GM19238 (cell line): ENCODE data around the gene SKP1.
"Not testable (repeated sequence)": the region's sequence is repeated elsewhere in the genome, so short reads cannot be mapped to it uniquely, and the experiment has no call there.

Experiments
- DNase-seq: peaks from one replicate; pipeline ENCODE4 v3.0.0; 2011; ENCODE audit warnings: low spot score; ENCODE audit not compliant: insufficient read length

SKP1 gene

DNA sequence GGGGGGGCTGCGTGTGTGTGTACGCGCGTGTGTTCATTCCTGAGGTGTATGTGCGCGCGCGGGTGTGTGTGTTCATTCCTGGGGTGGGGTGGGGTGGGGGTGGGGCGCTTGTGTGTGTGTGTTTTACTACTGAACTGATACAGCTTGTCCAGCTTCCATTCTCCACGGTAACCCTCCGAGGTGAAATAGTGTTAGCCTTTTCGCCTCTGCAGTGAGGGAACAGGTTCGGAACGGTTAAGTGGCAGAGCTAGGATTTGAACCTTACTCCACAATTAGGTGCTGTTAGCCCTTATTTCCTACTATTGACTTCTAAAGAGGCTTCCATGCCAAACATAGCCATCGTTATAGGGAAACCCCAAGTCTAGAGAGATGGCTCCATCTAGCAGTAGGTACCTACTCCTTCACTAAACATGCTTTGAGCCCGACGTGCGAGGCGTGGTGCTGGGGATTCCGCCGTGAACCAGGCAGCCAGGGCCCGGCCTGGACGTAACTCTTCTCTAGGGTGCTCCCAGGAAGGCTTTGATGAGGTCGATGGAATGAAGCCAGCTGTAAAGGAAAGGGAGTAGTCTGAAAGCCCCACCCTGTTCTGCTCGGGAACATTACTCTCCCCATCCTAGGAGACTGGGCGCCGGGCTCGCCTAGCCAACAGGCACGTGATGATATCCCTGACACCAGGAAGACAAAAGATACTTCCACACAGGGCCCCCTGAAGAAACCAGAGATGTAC is 782 bp upstream of the SKP1 start:
- peak; percentile 16 for DNase-seq

DNA sequence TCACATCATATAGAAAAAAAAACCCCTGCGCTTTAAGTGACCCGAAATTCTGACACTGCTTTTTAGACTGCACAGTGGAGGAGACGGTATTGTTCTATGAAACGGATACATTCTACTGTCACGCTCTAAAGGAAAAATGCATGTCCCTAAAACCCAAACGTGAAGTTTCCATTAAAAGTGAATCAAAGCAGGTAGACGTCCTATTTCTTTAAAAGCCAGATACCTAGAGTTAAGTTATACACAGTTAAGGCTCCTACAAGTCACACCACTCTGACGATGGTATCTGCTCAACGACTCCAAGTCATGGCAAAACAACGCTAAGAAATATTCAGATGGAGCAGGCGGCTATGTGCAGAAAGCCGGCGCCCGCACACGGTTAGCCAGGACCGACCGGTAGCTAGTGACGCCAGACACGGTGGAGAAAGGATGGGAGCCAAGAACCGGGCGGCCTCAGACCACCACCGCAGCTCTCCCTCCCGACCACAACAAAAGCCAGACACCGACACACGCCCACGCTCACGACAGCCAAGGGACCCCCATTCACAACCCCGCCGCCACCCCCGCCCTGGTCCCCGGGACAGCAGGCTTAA is 734 bp downstream of the SKP1 start:
- peak; percentile 7 for DNase-seq

DNA sequence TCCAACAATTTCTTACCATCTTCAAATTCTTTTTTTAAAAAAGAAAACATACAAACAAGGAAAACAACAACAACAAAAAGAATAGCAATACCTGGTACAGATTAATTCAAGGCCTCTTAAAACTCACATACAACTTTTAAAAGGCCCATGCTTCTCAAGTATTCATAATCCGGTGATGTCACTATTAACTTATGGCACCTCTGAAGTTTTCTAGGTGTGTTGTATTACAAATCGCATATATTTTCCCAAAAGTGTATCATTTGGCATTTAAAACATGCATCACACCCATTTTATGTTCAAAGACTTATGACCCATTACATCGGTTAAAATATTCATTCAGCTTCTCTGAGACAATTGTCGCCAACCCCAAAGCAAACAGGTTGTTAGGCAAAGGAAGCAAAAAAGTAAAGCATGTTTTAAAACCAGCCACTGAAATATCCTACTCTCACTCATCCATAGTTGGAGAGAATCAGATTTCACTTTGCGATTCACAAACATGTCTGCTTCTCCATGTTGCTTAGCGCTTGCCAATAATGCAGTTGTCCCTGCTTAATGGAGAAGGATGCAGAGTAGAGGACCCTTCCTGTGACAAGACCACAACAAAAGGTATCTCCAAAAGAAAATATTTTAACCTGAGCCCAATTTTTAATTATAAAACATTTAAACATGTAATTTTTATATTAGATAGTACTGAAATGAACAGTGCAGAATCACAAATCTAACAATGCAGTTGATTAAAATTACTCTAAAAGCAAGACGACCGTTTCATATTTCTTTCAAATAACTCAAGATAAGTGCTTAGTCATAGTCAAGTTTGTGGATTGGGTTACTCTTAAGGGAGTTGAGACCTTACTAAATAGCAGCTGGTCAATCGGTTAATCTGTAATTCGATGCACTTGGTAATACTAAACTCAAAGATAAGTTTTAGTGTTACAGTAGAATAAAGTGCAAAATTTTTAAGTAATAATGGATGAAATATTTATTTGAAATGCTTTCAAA is 1.6 kb downstream of the SKP1 start:
- no peak for DNase-seq

DNA sequence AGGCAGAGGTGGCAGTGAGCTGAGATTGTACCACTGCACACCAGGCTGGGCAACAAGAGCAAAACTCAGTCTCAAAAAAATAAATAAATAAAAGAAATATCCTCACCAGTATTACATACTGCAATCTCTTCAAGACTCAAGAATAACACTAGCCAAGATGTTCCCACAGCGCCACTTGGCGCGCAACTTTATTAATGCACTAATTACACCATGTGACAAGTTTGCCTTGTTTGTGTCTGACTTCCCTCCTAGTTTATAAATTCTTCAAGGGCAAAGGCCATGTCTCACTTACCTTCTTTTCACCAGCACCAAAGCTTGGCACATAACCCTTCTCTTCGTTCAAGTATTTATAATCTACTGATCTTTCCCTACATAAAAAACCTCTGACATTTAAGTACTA is 4.8 kb downstream of the SKP1 start:
- no peak for DNase-seq

DNA sequence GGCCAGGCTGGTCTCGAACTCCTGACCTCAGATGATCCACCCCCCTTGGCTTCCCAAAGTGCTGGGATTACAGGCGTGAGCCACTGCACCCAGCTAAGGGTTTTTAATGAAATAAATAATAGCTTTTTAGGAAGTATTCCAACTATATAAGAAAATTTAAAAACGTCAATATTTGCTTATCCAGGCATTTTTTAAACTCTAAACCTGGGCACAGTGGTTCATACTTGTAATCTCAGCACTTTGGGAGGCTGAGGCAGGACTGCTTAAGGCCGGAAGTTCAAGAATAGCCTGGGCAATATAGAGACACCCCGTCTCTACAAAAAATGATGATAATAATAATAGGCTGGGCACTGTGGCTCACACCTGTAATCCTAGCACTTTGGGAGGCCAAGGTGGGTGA is 14.2 kb downstream of the SKP1 start:
- no peak for DNase-seq

DNA sequence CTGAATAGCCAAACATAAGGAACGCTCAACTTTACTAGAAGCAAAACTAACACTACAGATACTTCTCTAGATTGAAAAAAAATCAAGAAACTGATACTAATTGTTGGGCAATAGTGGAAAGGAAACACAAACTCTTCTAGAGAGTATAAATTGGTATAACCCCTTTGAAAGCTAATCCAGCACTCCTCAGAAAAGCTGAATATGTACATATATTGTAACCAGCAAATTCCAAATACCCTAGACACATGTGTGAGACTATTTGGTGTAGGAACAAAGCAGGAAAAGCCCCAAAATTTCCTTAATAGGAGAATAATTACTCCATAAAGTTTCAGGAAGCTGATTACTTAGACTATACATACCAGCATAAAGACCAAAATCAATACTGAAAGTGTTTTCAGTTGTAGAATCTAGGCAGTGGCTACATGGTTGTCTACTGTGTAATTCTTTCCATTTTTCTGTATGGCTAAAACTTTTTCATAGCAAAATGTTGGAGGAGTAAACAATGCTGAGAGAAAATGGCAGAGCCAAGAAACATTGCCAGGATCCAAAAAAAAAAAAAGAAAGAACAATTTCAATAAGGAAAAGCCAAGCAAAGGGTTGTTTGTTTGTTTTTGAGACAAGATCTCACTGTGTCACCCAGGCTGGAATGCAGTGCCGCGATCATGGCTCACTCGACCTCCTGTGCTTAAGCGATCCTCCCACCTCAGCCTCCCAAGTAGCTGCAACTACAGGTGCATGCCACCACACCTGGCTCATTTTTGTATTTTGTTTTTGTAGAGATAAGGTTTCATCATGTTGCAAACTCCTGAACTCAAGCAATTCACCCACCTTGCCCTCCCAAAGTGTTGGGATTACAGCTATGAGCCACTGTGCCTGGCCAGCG is 15.0 kb downstream of the SKP1 start:
- no peak for DNase-seq

DNA sequence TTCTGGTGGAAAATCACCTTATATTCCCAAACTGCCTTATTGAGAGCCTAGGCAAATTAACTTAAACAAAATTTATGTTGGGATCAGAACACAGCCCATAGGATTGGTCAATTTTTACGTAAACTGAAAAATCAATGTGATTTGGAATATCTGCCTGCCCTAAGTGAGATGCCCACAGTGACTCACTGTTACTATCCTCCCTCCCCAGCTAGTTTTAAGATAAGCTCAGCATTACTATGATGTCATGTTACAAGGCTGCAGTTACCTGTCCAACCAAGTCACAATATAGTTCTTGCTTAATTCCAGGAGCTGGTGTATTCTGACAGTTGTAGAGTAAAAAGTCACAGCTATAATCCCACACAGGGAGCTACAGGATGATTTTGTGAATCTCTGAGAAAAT is 23.1 kb downstream of the SKP1 start:
- DNase-seq = no peak

DNA sequence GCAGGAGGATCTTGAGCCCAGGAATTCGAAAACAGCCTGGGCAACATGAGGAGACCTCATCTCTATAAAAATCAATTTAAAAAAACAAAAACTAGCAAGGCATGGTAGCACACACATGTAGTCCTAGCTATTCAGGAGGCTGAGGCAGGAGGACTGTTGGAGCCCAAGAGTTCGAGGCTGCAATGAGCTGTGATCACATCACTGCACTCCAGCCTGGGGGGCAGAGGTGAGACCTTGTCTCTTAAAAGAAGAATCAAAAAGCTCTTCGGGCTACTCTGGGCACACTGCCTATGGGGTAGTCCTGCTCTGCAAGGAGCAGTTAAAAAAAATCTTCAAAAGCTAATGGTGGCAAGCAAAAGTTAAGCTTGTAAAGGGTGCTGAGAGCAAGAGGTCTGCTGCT is 23.5 kb downstream of the SKP1 start:
- DNase-seq = no peak

DNA sequence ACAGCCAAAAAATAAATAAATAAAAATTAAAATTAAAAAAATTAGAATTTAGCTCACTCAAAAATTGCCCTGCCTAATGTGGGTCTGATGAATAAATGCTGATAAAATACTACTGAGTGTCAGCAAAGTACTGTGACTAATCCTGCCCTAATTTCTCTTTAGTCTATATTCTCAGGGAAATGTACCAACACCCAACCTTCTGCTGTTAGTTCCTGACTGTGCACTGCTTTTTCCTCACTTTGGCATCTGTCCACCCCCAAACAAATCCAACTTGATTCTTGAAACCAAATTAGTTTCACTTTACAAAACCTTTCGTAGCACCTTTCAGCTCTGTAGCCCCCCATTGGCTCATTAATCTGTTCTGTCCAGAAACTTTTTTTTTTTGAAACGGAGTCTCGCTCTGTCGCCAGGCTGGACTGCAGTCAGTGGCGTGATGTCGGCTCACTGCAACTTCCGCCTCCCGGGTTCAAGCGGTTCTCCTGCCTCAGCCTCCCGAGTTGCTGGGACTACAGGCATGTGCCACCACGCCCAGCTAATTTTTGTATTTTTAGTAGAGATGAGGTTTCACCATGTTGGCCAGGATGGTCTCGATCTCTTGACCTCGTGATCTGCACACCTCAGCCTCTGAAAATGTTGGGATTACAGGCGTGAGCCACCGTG is 24.4 kb downstream of the SKP1 start:
- DNase-seq = not testable (repeated sequence)

DNA sequence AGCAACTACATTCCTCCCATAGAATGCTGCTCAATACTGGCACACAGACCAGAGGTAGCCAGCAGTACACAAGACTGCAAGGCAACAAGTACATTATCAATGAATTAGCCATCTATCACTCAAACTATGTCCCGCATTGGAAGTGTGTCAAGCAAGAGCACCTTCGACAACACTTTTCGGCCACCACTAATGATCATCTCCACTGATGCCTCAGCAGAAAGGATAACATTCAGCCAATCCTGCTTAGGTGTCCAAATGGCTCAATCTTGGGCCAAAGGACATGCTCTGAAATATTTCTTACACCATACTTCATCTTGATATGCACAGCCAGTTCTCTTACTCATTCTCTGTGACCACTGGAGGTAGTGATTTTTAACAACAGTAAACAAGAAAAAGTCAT is 25.0 kb downstream of the SKP1 start:
- no peak for DNase-seq

DNA sequence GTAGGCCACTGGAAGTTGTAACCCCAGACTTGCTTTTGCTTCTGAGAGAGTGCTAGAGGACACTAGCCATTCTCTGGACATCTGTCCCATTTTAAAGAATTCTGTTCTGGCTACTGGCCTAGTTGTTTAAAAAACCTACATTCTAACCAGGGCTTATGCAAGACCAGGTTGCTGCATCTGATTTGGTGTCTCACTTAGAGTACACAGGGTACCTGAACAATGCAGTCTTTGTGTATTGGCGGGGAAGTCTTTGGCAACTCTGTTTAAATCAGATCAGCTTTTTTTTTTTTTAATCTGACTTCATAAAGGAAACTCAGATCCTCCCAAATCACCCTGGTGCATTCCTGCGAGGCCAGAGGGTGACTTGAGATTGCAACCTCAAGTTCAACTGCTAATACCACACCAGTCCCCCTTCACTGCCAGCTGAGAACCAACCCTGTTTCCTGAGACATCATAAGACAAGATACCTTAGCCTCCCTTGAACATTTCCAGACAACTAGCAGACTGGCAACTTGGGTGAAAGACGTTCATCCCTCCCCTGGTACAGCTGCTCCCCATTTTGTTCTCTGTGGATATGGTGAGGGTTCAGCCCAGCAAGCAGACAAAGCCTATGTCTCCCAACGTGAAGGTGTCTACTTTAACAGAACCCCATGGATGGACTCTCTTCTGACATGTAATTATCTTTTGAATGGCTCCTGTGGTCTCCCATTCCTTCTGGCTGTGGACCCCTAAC is 27.0 kb downstream of the SKP1 start:
- DNase-seq = no peak

DNA sequence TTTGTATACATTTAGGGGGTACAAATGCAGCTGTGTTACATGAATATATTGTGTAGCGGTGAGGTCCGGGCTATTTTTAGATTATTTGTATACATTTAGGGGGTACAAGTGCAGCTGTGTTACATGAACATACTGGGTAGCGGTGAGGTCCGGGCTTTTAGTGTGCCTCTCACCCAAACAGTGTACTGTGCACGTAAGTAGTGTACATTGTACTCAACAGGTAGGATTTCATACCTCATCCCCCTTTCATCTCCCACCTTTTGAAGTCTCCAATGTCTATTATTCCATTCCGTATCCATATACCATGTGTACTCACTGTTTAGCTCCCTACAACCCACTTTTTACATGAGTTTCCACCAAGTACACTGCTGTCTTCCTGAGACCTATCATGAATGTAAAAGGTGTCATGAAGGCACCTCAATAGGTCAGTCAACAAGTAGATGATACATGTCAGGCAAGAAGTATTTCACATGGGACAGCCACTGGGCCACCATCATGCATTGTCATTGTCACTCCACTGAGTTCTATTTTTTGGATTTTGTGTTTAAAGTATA is 27.7 kb downstream of the SKP1 start:
- no peak for DNase-seq

DNA sequence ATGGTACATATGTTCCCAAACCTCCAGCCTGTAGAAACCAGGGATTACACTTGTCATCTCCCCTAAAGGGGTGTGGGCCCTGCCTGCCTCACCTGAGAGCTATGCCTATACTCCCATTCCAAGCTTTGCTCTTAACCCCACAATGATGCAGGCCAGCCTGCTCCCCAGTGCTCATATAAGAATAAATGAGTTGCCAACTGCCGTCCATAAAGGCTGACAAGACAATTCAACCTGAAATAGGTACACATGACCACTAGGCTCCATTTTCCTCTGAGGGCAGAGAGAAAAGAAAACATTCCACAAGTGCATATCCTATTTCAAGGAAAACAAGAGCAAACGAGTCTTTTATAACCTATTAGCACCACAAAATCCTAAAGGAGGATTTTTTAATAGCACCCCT is 28.4 kb downstream of the SKP1 start:
- no peak for DNase-seq

DNA sequence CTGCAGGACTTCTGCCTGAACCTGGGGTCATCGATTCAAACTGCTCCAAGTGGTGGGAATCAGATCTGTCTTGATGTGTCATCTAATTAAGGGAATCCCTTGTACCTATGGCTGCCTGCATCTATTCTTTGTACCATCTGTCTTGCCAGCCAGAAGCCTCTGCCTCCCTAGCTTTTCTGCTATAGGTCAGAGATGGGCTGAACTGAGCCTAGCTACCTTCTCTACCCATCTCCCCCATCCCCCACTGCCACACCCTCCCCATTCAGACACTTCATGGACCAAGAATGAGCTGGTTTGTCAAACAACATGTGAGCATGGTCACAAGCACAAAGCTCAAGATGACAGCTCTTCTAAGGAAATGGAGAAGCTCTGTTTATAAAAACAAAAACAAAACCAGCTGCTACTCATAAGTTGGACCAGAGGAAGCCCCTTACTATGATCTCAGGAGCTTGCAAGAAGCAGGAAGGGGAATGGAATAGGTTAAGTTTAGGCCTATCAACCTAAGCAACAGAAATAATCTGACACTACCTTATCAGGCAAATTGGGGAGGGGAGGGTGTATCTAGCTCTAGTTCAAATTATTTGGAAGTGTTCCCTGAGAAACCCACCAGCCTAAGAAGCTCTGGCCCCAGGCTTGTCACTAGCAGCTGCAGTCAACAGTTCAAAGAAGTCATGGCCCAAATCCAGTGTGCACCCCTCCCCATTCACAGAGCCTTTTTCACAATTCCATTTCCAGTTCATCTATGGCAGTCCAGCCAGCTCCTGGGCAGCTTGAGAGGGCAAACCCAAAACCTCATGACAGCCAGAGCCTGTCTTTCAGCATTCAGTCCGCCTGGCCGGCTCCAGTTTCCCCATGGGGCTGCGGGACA is 29.9 kb downstream of the SKP1 start:
- no peak for DNase-seq

DNA sequence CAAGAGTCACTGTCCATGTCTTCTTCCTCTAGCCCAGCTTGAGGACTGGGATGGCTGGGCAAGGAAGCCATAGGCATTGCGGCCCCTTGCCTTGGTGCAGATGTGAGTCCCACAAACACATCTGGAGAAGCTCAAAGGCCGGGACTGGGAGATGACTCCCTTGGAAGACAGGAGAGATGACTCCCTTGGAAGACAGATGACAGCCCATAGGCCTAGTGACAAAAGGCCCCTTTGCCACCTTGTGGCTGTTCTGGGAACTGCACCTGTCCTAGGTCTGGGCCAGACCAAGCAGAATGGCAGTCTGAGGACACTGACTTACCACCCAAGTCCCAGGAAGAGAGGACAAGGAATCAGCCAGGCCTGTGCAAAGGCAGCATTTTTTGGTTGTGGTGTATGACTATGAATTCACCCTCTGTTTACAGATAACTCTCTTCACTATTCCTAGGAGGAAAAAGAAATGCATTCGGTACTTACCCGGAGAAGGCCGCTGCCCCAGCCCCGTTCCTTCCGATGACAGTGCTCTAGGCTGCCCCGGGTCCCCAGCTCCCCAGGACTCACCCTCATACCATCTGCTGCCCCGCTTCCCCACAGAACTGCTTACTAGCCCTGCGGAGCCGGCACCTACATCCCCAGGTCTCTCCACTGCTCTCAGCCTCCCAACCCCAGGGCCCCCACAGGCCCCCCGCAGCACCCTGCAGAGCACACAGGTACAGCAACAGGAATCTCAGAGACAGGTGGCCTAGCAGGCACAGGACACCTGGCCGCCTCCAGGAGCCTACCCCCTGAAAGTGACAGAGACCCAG is 30.8 kb downstream of the SKP1 start:
- DNase-seq = peak; percentile 44

DNA sequence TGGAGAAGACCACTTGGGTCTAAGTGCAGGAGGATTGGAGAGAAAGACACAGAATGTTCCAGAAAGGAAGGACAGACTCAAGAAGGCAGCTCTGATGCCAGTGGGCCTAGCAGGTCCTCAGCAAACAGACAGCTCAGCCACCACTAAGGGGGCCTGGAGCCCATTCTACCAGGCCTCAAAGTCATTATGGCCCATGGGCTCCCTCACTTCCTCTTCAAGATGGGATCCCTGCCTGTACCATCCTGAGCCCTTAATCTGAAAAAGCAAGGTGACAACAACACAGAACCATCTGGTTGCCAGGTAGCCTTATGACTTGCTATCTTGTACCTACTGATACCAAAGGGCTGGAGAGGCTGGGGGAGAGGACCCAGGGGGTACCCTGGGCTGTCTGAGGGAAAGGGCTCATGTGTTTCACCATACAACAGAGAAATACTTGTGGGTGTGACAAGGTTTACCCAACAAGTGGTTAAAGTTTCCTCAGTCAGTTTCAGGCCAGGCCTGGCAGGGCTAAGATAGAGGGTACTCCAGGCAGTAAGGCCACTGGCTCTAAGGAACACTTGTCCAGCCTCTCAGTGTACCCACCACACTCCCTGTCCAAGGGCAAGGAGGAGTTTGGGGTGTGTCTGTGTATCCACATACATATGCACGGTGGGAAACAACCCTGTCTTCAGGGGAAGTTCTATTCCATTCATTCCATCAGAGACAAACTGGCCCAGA is 31.6 kb downstream of the SKP1 start:
- DNase-seq = no peak
